OCI-M1 (cell line): ENCODE results near the gene CKLF.
A peak's percentile ranks its signal among the peaks of the same experiment; 100 is the strongest.
"Not testable (repeated sequence)": the region's sequence is repeated elsewhere in the genome, so short reads cannot be mapped to it uniquely, and the experiment has no call there.

Experiments
- DNase-seq: peaks from one replicate; lab custom pipeline; 2025; lab: John Stamatoyannopoulos, UW

The CKLF gene

DNA sequence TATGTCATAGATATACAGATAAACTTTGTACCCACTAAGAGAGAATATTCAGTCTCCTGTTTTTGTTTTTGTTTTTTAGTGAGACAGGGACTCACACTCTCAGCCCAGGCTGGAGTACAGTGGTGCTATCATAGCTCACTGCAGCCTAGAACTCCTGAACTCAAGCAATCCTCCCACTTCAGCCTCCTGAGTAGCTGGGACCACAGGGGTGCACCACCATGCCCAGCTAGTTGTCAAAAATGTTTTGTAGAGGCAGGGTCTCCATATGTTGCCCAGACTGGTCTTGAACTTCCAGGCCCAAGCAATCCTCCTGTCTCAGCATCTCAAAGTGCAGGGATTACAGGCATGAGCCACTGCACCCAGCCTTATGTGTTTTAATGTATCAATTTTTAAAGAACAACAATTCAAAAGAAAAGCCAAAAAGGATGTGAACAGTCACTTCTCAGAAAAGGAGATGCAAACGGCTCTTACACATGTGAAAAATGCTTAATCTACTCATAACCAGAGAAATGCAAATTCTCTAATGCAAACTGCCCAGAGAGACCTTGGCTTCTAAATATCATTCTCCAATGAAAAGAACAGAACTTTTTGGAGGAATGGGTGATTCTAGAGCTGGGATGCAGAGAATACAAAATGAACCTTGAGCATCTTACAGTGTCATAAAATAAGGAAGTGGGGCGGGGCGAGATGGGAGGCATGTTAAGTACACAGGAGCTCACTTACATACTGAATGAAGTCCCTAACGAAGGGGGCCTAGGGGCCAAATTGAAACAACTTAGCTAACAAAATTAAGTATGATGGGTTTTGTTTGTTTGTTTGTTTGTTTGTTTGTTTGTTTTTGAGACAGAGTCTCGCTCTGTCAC, 44.8 kb downstream of the CKLF start:
- DNase-seq: no peak

DNA sequence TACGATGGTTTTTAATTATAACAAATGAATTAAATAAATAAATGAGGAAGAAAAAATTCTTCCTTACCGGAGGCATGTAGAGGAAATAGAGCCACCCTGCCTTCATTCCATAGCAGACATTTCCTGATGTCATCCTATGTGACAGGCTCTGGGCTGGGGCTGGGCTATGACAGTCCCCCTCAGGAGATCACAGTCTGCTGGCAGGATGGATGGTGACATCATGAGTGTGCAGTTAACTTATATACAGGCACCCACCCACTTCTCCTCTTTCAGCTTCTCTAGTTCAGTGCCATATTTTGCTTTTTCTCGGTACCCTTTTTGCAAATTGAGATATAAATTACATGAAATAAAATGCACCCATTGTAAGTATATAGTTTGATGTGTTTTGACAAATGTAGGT, 45.7 kb downstream of the CKLF start:
- DNase-seq: no peak

DNA sequence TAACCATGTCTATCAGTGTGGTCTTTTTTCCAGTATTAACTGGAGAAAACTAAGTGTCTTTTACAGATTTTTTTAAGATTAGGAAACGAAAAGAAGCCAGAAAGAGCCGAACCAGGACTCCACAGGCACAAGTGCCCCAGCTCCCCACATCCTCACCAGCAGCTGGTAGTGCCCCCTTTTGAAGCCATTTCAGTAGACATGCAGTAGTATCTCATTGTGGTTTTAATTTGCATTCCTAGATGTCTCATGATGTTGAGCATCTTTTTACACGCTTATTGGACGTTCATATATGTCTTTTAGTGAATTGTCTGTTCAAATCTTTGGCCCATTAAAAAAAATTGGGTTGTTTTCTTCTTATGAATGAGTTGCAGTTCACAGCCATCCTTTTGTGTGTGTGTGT, 47.4 kb downstream of the CKLF start:
- DNase-seq: no peak

DNA sequence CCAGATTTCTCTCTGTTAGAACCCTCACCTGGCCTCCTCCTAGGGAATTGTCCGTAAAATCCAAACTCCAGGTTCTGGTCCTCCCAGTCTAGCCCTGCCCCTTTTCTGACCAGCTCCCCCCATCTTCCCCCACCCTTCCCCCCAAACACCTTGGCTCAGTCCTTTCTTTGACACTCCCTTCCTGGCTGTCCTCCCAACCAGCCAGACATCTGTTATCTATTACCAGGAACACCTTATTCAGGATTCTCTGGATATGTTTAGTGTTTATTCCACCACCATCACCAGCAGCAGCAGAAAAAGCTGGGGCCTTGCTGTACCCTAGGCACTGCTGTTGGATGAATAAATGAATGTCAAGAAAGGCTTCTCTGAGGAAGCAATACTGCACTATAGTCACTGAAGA, 48.1 kb downstream of the CKLF start:
- no peak for DNase-seq

DNA sequence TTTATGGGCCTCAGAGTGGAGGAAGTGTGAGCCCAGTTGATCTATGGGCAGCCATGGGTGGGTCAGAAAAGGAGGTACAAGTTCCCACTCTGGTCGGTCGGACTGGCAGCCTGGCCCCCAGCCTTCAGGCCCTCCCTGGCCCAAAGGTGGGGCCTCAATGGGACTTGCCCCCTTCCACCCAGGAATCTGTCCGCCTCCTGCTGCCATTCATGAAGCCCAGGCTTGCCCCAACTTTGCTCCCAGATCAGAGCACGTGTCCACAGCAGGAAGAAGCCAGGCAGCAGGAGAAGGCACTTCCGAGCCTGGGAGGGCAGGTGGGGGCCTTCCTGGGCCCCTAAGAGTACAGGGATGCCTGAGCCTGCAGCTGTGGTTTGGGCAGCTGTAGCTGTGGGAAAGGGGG, 49.1 kb downstream of the CKLF start:
- no peak for DNase-seq

DNA sequence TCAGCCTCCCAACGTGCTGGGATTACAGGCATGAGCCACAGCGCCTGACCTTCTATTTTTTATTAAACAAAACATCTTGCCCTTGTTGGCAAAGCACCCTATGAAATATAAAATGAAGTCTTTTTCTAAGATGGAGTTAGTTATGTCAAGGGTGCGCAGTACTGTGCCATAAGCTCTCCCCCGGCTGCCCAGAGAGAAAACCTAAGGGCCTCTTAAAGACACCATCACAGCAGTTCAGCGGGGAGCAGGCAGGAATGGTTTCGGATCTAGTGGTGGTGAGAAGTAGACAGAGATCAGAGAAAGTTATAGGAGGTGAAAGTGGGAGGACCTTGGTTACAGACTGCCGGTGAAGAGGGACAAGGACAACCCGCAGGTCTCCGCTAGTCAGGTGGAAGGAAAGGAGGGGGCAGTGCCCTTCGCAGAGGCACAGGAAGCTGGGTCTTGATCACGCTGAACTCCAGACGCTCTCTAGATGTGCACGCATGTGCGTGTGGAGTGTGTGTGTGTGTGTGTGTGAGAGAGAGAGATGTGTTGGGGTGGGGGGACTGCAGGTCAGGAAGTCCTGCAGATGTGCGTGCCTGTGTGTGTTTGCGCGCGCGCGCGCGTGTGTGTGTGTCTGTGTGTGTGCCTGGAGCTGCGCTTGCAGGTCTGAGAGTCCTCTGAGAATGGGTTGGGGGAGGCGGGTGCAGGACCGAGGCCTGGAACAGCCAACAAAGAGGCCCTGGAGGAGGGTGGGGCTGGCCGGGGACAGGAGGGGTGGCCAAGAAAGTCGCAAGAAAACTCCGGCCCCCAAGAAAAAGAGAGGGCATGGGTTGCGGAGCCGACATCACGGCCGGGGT, 51.4 kb downstream of the CKLF start:
- peak; percentile 82 for DNase-seq

DNA sequence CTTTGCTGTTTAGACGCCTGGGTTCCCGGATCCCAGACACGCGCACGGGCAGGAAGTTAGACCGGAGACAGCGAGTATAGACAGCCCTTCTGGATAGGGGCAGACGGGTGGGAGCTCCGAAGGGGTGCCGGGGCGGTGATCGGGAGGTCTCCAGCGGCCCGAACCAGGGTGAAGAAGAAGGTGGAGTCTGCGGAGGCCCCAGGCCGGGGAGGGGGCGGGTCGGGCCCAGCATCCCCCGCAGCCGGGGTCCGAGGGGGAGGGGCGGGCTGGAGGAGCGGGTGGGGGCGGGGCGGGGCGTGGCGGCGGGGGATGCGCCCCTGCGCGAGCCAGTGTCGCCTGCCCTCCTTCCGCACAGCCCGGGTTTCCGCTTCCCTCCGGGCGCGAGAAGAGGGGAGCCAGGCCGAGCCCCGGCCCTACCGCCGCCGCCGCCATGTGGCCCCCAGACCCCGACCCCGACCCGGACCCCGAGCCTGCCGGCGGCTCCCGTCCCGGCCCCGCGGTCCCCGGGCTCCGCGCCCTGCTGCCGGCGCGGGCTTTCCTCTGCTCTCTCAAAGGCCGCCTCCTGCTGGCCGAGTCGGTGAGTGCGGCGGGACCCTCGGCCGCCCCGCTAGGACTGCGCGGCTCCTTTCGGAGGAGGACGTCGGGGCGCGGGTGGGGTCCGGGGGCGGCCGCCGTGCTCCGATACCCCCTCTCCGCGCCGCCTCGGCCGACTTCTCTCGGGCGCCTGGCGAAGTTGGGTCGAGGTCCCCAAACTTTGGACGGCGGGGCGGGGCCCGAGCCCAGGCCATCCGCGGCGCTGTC, 52.2 kb downstream of the CKLF start, which contains the start of gene CMTM3:
TSS of gene CMTM3 (plus strand) at position 329 of the 801 bp plus-strand sequence. CDS start at position 431, 102 bp downstream.
- peak; percentile 83 for DNase-seq

DNA sequence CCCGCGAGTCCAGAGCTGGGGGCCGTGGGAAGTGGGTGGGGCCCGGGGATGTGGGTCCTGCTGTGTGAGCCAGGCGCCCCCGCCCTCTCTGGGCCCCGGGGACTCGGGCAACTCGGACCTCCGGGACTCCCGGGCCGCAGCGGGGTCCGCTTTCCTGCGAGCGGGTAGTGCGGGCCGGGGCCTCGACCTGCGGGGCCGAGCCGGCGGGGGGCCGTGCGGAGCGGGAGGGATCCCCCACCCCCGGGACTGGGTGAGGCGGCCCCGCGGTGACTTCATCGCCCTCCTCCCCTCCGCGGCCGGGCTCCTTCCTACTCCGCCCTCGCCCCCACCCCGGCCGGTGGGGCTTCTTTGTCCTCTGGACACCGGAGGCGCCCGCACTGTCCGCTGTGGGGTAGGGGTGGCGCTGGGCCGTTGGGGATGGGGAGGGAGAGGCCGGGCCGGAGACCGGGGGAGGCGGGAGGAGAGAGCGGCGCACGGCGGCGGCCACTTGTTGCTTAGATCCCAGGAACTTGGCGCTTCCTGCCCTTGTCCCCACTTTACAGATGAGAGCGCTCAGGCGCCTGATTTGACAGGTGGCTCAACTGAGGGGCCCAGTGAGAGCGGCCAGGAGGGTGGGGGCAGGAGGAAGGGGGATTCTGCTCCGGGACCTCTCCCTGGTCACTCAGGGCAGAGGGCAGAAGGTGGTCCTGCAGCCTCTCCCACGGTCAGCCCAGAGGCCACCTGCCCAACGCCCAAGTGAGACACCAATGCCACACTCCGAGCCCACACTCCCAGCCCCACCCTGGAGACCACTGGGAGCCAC, 53.0 kb downstream of the CKLF start:
- DNase-seq: peak; percentile 60

DNA sequence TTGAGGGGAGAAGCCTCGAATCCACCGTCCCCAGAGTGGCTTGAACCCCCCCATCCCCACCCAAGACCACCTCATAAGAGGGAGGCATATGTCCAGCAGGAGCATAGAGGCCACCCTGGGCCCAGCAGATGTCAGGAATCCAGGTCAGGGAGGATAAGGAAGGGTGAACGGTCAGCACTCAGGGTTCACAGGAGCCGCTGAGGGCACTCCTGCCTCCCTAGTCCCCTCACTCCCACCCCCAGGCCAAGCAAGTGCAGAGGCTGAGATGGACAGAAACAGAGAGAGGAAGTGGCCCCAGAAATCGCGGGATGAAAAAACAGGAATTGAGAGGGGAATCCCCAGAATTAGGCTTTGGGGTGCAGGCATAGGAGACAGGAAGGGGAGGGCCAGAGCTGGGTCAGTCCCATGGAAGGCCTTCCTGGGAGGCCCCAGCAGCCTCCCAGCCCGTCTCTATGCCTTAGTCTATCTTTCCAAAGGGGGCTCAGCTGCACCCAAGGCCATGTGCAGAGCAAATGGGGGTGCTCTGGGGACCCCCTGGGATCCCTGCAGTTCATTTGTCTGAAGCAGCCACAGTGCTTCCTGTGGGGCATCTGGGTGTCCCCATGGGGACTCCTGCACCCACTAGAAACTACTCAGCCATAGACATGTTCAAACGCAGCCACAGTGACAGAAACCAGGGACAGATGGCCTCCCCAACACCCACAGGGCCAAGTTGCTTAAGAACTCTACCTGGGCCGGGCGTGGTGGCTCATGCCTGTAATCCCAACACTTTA, 53.8 kb downstream of the CKLF start:
- DNase-seq: no peak

DNA sequence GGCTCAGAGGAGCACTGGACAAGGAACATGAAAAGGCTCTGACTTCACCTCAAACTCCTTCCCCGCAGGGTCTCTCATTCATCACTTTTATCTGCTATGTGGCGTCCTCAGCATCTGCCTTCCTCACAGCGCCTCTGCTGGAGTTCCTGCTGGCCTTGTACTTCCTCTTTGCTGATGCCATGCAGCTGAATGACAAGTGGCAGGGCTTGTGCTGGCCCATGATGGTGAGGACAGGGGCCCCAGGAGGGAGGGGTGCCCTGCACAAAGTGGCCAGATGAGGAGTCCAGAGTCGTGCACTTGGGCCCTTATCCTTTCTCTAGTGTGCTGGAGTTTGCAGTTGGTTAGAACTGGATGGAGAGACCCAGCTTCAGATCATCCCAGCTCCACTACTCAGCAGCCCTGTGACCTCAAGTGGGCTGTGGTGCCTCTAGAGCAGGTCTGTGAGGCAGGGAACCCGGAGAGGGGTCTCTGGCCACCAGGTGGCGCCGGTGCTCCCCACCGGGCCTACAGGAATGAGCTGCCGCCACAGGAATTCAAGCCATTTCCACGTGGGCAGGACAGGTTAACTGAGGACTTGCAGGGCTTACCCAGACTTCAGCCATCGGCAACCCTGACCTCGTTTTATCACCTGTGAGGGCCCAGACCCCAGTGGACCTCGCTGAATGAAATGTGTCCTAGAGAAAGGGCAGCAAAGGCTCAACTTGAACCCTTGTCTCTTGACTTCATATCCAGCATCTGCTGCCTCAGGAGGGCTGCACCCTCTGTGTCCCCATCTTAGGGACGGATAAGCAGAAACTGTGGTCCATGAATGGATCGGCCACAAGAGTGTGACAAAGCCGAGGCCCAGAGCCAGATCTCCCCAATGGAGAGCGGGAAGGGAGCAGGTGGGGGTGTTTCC, 56.1 kb downstream of the CKLF start:
- peak; percentile 87 for DNase-seq

DNA sequence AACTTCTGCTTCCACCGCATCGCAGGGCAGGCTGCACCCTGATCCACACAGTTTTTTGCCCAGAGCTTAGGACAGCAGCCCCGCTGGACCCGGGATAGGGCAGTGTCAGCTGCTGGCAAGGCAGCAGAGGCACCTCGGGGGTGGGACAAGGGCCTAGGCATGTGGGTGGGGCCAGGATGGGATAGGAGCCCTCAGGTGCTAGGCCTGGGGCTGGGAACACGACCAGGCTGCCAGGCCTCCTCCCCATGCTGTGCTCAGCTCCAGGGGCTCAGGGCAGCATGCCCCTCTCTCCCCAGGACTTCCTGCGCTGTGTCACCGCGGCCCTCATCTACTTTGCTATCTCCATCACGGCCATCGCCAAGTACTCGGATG, 56.7 kb downstream of the CKLF start:
- no peak for DNase-seq

DNA sequence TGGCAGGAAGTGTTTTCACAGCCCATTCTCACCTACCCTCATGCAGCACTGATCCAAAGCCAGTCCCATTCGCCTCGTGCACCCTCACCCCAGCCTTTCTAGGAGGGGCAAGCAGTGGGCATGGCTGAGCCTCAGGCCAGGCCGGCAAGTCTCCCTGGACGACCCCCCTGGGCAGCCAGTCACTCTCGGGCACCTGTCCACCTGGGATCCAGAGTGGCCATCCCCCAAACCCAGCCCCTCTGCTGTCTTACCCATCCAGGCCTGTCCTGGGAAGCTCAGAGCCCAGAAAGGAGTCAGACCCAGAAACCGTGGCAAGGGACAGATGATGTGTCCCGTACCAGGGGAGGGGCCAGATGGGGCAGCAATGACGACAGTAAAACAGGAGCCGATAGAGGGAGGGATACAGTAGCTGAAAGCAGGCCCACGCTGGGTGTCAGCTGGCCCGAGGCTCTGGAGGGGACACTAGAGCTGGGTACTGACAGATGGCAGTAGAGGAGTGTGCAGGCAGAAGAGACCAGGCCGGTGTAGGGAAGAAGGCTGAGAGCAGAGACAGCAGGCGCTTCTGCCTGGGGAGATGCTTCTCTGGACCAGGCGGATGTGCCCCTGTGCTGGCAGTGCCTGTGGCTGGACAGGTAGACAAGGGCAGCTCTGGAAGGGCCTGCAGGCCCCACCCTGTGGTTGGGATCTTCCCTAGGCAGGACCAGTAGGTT, 57.9 kb downstream of the CKLF start:
- DNase-seq: no peak

DNA sequence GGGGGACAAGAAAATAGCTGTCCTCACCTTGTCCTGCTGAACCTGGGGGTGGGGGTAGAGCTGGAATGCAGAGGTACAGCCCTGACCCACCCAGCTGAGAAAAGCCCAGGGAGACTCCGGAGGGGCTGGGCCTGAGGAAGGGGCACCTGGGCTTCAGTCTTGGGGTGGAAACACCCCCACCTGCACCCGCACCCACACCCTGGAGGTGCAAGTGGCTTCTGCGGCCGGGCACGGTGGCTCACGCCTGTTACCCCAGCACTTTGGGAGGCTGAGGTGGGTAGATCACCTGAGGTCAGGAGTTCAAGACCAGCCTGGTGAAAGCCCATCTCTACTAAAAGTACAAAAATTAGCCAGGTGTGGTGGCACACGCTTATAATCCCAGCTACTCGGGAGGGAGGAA, 59.5 kb downstream of the CKLF start:
- not testable (repeated sequence) for DNase-seq

DNA sequence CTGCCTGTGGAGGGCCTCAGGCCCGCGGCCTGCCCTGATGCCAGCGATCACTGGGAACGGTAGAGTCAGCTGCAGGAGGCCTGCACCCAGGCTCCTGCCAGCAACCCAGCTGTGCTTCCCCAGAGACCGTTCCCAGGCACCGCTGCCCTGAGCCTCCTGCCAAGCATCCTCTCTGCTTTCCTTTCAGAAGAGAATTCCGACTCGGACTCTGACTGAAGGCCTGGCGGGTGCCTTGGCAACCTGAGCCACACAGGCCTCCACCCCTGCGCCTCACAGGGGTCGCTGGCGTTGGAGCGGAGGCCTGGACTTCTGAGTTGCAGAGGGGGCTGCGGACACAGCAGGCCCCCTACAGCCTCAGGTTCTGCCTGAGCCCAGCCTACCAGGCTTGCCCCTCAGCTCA, 60.0 kb downstream of the CKLF start:
- no peak for DNase-seq

DNA sequence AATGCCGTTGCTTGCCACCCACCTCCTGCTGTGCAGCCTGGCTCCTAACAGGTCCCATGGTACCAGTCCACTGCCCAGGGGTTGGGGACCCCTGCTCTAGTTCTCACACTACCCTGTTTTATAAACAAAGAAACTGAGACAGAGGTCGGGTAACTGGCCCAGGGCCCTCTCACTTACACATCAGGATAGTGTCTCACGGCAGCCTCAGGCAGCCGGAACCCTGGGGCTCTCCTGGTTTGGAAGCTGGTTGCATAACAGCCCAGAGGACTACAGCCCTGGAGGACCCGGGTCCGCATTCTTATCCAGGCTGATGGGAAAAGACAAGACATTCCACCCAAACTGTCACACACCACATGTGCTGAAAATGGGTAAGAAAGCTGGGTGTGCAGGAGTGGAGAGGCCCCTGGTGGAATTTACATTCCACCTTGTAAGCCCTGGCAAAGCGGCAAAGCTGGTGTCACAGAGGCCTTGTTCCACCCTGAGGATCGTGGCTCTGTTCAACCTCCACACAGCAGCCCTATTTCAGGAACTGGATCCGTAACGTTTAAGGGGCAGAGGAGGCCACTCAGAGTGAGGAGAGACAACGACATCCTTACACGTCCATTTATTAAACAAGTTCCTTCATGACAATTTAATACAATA, 61.9 kb downstream of the CKLF start:
- DNase-seq: no peak
